Epithelial cell of proximal tubule (primary cell): ENCODE results near the gene FOXN4. TPM values are rescaled to one million over a fixed set of nuclear protein-coding genes. Genes with fewer than 3 reads are reported as not detected.

Experiments used
- DNase-seq: peaks from one replicate; pipeline ENCODE4 v3.0.0-alpha.2; 2011; ENCODE audit warnings: low read depth
- H3K4me3 ChIP-seq: 2 replicates; pipeline ENCODE4 v1.5.1; 2011; ENCODE audit warnings: low read depth, mild to moderate bottlenecking, low read length
- total RNA-seq: library from RNA; depleted of rRNA; stranded (reverse); fragments of >200 nt; gene quantifications from 2 replicates; pipeline ENCODE4 v1.2.3, GENCODE V29; 2015
- TF ChIP-seq, protein P1 (sequence below): conservative IDR thresholded peaks from 2 replicates; pipeline ENCODE4 v1.5.1; 2012; ENCODE audit warnings: low read depth, mild to moderate bottlenecking, low read length

The FOXN4 gene
- total RNA-seq, 1 donor from 2014 or later = not detected

GRCh38 chr12:109244073-109244472 is 65.0 kb downstream of the FOXN4 start:
- TF ChIP-seq, protein P1, sequence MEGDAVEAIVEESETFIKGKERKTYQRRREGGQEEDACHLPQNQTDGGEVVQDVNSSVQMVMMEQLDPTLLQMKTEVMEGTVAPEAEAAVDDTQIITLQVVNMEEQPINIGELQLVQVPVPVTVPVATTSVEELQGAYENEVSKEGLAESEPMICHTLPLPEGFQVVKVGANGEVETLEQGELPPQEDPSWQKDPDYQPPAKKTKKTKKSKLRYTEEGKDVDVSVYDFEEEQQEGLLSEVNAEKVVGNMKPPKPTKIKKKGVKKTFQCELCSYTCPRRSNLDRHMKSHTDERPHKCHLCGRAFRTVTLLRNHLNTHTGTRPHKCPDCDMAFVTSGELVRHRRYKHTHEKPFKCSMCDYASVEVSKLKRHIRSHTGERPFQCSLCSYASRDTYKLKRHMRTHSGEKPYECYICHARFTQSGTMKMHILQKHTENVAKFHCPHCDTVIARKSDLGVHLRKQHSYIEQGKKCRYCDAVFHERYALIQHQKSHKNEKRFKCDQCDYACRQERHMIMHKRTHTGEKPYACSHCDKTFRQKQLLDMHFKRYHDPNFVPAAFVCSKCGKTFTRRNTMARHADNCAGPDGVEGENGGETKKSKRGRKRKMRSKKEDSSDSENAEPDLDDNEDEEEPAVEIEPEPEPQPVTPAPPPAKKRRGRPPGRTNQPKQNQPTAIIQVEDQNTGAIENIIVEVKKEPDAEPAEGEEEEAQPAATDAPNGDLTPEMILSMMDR = no peak
- H3K4me3 ChIP-seq = no peak overlapping the region
- DNase-seq = no peak

DNA sequence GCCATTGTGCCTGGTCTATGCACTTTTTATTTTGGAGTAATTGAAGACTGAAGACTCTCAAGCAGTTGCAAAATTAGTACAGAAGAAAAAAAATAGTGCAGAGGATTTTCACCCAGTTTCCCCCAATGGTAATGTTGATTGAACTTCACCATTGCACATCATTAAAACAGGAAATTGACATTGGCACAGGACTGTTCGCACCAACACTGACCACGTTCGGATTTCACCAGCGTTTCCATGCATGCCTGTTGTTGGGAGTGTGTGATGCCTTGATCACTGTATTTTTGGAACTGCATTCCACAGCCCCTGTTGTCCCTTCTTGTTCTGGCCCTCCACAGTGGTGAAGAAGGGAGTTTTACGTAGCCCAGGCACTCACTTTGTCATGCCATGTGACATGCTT is 67.1 kb downstream of the FOXN4 start:
- no peak for DNase-seq
- no peak overlapping the region for H3K4me3 ChIP-seq
- TF ChIP-seq, protein P1 = no peak

- H3K4me3 ChIP-seq = no peak overlapping the region
- DNase-seq = no peak
- TF ChIP-seq, protein P1 = no peak
These were observed 68.7 kb downstream of the FOXN4 start for GRCh38 chr12:109240365-109240764.

DNA sequence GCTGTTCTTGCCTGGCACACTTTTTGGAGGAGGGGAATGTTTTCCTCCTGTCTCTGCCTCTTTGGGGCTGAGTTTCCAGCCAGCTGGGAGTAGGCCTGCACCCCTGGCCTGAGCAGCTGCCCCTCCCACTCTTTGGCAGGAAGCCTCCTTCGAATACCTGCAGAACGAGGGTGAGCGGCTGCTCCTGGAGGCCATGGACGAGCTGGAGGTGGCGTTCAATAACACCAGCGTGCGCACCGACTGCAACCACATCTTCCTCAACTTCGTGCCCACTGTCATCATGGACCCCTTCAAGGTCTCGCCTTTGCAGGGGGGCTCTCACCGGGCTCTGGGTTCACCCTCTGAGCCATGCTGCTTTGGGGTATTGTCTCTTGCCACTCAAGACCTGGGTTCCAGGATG is 69.4 kb downstream of the FOXN4 start:
- no peak overlapping the region for H3K4me3 ChIP-seq
- TF ChIP-seq, protein P1 = no peak
- DNase-seq = no peak

DNA sequence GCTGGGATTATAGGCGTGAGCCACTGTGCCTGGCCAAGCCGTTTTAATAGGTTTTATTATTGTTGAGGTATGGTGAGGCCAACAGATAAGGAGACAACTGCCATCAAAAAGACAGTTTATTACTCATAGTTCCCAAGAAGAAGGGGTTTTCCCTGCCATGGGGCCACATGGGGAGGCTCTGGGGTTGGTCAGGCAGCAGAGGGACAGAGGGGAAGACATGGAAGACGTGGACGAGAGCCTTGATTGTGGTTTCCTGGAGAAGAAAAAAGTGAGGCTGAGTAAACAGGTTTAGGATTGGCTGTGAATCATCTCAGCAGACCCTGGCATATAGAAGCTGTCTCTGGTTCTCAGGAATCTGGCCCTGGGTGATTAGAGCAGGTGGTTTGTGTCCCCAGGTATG is 69.9 kb downstream of the FOXN4 start:
- H3K4me3 ChIP-seq = no peak overlapping the region
- TF ChIP-seq, protein P1 = no peak
- no peak for DNase-seq

DNA sequence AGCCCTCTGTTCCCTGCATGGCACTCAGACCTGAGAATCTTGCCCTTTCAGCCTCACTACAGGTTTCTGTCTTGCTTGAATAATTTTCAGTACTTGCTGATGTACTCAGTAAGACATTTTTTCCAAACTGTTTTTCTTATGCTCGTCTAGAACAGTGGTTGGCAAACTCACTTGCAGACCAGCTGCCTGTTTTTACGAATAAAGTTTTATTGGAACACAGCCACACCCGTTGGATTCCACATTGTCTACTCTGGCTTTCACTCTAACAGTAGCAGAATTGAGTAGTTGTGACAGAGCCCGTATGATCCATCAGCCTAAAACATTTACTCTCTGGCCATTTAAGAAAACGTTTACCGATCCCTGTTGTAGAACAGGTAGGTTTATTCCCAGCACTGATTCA is 72.8 kb downstream of the FOXN4 start:
- H3K4me3 ChIP-seq = no peak overlapping the region
- no peak for DNase-seq
- TF ChIP-seq, protein P1 = no peak

- no peak for DNase-seq
- no peak overlapping the region for H3K4me3 ChIP-seq
- TF ChIP-seq, protein P1 = no peak
These were observed 75.1 kb downstream of the FOXN4 start for GRCh38 chr12:109234012-109234411.
